NCI-H446 treated with DMSO at 0.1 percent for 48 hours (cell line): ENCODE results near the gene ARSG.

ENCODE experiments used
- DNase-seq: peaks from one replicate; lab custom pipeline; 2025; lab: John Stamatoyannopoulos, UW

ARSG gene

DNA sequence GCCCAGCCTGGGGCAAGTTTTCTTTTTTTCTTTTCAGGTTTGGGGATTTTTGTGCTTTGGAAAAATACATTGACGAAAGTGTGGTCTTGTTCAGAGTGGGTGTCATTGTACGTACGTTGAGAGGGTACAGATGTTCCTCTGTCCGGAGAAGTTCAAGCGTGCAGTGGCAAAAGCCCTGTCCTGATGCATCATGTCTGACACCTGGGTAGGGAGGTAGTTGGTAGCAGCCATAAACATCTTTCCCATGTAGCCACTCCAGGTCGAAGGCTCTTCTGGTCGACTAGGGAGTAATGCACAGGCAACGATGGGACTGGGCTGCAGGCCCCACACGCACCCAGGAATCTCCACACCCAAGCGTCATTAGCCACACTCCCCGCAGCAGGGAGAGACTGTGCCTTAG is 138.6 kb downstream of the ARSG start:
- DNase-seq: no peak

DNA sequence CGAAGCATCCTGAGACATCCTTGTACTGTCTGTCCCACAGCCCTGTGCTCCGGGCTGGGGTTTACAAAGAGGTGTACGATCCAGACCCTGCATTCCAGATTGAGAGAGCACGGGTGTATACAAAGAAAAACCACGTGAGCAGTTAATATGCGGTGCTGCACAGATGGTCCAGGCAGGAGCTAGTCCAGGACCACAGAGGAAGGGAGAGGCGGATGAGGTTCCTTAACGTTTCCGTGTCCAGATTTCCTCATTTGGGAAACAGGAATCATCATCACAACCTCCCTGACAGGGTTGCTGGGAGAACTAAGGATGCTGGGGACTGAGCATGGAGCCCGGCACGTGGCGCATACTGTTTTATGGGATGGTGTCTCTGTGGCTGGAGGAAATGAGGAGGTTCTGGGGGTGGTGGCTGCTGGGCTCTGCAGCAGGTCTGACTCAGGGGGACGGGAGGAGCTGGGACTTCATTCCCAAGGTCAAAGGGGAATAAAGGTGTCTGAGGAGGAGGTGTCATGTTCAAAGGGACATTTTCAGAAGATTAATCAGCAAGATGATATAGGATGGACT is 139.8 kb downstream of the ARSG start:
- DNase-seq: no peak

DNA sequence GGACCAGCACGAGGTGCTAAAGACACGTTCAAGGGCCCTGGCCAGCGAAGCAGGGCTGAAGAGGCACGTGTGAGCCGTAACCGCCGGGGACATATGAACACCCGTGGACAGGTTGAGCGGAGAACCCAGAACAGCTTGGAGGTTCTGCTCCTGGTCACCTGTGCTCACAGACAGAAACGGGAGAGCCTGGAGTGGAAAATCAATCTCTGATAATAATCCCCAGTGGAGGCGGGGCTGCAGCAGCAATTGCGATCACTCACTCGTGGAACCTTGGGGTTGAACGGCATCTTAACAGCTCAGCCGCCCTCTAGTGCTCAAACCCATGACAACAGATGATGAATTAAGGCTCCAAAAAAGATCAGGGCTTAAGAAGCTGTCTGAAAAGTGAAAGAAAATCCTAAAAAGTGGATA is 140.4 kb downstream of the ARSG start:
- DNase-seq: no peak

DNA sequence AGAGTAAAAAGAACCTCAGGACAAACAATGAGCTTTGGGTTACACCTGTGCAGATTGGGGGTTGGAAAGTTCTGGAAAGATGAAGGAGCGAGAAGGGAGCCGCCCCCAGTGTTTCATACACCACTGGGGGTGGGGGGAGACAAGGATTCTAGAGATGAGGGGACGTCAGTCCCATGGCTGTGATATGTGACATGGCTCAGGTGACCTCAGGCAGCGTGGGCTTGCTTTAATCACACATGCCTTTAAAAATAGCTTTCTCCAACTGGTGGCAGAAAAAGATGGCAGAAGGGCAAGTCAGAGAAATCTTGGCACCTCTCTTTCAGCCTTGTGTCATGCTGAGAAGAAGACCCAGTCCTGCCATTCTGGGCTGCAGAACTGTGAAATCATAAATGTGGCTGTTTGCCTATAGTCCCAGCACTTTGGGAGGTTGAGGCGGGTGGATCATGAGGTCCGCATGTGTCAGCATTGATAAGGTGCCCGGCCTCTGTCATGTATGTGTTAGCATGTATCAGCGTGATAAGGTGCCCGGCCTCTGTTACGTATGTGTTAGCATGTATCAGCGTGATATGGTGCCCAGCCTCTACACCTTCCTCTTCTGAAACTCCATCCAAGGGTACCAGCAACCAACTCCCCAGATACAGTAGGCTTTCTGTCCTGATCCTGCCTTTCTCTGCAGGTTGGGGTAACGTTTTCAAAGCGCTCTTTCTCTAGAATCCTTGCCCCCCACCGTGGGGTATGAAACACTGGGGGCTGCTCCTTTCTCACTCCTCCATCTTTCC is 141.0 kb downstream of the ARSG start:
- no peak for DNase-seq

DNA sequence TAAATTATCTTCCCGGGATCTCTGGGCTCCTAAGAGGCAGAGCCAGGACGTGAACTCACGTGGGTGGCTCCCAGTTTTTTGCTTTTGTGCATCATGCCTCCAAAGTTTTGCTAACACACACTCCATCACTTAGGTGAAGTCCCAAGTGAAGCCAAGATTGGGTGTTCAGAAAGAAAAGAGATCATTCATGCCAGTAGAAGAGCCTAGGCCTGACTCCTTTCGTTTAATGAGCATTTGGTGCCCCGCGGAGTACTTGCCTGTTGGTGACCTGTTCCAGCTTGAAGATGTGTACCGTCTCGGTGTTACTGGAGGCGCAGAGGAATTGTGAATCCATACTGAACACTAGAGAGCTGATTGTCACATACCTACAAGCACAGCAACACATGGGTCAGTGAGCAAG is 141.9 kb downstream of the ARSG start:
- no peak for DNase-seq

DNA sequence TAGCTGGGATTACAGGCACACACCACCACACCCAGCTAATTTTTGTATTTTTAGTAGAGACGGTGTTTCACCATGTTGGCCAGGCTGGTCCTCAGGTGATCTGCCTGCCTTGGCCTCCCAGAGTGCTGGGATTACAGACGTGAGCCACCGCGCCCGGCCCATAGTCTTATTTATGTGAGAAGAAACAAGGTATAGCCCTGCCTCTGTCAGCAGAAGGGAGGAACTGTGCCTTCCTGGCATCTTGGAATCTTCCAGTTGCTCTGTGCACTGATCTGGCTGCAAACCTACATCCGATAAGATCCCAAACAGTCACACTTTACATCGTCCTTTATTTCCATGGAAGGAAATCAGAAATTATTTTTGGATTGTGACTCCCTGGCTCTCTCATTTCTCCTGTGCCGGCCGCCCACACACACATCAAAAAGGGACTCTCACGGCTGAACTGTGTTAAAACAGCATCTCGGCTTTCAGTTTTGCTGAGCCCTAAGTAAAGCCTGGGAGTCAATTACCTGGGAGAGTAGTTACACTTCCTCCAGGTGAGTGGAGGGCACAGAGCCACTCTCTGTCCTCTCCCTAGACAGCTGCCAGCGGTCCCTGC is 142.7 kb downstream of the ARSG start:
- DNase-seq: no peak

DNA sequence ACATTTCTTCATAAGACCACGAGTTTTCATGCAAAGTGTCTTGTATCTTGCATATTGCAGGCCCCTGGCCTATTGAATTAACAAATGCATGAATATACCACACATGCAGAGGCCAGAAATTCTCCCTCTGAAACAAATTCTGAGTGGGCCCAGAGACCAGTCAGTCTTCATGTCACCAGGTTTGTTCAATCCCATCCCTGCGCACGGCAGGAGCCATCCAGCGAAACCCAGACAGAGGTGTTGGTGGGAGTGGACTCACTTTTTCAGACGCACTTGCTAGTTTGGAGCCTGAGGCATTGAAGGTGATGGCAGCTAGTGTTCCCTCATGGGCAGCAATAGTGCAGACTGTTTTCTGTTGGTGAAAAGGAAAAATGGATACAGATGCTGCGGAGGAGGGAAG is 144.1 kb downstream of the ARSG start:
- DNase-seq: no peak

DNA sequence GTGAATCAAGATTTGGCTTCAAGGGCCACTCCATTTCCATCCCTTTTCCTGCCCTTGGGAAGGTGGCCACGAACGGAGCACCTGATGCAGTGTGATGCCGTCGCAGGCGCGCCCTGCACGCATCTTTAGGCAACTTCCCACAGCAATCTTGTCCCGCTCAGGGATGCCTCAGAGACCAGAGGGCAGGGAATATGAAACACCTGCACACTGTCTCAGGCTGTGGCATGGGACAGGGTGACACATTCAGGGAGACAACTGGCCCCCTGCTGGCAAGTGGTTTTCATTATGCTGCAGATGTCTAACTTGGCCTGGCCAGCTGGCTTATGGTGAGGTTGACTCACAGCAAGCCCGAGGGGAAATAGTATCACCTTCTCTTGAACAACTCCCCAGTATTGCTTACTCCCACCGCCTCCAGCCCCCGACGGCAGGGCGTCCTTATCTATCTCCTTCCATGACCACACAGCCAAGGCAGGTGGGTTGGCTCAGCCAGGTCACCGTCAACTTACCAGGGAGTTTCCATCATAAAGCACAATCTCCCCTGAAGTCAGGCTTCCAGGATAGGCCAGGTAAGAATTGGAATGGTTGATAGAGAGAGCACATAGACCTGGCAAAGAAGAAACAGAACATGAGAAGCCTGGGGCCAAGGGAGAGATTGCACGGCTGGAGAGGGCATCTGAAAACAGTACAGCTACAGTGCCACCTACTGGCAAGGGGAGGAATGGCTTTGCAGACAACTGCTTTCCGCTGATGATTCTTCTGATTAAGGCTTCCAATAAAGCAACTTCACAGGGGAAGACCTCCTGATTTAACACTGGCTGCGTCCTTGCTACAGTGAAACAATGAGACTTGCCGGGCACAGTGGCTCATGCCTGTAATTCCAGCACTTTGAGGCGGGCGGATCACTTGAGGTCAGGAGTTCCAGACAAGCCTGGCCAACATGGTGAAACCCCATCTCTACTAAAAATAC is 144.9 kb downstream of the ARSG start:
- DNase-seq: peak; percentile 38

DNA sequence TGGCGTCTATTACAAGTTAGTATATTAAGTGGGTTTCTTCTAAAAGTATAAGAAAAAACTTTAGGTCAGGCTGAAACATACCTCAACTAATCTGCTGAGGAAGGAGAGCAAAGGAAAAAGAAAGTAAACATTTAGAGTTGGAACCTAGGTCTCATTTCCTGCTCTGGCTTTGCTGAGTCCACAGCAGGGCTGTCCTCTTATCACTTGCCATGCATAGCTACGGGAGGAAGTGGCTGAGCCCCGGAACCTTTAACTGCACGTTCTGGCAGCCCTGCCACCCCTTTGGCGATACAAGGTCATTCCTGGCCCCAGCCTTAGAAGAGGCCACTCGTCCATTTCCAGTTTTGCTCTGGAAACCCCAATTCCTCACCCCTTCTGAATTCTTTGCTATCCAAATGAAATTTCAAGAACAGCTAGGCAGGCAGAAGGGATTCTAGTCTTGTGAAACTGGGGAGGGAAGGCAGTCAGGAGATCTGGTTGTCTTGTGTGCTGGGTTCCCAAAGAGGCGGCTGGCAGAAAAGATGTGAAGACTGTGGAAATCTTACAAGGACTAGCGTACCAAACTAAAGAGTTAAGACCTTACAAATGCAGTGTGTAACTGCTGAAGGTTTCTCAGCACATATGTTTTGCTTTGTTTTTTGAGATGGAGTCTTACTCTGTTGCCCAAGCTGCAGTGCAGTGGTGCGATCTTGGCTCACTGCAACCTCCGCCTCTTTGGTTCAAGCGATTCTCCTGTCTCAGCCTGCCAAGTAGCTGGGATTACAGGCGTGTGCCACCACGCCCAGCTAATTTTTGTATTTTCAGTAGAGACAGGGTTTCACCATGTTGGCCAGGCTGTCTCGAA is 146.9 kb downstream of the ARSG start:
- DNase-seq: no peak

DNA sequence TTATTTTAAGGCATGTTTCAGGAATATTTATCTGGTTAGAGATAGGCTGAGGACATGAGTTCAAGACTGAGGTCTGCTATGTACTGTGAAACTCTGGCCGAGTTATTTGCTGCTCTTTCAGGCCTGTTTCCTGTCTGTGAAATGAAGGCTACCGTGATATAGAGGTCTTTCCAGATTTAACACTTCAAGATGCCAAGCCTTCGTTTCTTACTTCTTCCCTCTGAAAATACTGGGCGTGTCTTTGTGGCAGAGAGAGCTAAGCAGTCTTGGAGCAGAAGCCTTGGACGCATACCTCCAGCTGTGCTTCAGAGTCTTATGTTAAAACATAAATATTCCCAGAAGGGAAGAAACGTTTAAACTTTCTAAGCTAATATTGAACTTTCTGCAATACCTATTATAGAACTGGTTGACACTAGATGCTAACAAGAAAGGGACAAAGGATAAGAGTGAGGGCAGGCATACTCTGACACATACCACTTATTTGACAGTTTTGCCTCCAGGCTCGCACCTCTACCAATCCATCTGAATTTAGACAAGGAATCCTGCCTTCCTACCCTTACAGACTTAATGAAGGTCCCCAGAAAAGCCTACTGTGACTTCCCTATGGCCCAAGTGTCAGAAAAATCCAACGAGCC is 148.5 kb downstream of the ARSG start:
- DNase-seq: no peak

DNA sequence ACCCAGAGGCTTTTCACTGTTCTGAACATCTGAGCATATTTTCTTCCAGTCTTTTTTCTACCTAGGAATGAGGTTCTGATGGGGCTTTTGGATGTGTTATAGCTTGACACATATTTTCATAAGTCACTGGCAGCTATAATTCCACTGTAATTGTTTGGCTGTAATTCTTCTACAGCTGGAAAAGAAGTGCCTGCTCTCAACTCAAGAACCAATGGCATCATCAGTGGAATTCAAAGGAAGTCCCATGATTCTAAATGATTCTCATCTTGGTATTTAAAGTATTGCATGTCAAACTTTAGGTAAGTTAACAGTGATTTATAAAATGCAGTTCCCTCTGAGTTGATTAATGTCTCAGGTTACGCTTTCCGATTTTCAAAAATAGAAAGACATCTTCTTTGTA is 149.2 kb downstream of the ARSG start:
- no peak for DNase-seq

DNA sequence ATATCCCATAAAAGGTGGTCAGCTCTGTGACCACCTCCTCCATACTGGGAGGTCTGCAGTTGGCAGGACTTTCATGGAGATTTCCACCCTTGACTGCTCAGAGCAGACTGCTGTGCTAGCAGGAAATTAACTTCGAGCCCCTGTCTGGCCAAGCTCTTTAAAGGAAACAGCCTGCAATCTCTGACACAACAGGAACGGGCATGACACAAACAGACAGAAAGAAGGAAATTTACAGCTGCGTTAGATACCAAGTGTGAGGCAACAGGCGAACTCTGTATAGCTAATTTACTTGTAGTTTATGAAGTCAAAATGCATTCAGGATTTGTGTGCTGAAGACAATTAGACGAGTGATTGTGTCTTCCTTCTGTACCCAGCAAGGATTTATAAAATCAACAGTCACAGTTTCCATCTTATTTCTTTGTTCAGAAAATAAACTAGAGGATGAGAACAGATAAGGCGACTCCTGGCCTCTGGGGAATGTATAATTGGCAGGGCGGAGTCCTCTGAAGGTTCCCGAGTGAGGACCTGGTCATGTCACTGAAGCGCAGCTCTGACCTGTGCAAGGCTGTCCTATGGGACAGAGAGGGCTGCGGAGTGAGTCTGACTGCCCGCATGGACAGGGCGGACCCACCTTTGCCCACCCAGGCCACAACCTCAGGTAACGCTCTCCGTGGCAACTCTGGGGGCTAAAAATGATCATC is 149.9 kb downstream of the ARSG start:
- no peak for DNase-seq

DNA sequence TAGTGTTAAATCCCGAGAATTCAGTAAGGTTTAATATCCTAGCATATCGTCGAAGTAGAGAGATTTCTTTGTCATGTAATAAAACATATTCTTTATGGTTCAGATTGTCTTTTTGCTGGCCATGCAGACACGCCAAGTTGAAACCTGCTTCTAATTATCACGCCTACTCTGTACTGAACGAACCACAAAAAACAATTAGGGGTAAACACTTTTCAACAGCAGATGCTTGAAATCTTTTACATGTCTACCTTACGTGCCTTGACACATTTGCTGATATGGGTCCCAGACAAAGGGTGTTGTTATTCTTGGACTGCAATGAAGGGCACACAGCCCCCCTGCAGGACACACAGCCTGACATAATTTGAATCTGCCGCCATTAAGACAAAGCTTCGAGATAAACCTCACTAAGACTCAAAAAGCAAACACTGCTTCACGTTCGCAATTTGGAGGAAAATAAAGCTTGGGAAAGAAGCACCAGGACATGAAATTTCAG is 152.7 kb downstream of the ARSG start:
- DNase-seq: no peak

DNA sequence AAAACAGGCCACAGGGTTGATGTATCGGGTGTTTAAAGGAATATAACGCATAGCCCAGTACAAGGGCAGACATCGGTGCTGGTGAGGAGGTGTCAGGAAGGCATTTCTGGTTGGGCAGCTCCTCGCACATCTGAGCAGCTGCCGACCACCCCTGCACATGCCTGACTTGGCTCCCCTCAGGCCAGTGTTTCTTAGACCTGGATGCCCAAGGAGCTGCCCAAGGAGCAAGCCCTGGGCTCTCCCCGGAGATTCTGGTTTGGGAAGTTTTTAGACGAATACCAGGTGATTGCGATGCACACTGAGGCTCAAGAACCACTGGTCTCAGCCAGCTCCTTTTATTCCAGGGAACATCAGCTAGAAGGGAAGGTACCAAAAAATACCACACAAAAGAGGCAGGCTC is 154.4 kb downstream of the ARSG start:
- DNase-seq: no peak

DNA sequence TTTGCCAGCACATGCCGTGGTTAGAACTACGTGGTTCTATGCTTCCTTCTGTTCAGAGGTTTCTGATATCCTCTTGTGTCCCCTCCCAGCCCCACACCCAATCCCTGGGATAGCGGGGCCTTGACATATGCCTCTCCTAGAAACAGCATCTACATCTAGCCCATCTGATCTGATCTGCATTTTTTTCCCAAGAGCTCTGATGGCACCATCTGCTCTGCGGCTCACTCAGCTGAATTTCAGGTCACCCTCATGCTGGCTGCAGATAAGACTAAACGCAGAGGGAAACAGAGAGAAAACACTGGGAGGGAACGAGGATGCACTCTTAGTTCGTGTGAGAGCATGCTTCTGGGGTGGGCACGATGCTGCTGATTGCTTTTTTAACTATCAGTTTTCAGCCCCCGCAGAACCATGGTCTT is 155.3 kb downstream of the ARSG start:
- DNase-seq: peak; percentile 5

DNA sequence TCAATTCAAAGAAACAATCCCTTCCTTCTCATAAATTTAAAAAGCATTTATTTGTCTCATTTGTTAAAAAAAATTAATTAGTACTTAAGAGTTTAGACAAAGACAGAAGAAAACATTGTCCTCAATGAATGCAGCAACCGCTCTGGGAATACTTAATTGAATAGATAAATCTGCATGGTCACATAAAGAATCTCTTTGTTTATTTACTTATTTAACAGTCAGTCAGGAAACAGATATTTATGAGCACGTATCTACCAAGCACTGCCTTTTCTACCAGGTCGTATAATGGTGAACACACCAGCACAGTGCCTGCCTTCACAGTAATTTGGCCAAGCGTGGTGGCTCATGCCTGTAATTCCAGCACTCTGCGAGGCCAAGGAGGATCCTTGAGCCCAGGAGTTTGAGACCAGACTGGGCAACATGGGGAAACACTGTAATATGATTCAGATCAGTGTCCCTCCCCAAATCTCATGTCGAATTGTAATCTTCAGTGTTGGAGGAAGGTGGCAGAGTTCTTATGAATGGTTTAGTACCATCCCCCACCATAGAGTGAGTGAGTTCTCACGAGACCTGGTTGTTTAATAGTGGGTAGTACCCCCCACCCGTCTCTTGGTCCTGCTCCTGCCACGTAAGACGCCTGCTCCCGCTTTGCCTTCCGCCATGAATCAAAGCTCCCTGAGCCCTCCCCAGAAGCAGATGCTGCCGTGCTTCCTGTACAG is 157.9 kb downstream of the ARSG start:
- DNase-seq: no peak

DNA sequence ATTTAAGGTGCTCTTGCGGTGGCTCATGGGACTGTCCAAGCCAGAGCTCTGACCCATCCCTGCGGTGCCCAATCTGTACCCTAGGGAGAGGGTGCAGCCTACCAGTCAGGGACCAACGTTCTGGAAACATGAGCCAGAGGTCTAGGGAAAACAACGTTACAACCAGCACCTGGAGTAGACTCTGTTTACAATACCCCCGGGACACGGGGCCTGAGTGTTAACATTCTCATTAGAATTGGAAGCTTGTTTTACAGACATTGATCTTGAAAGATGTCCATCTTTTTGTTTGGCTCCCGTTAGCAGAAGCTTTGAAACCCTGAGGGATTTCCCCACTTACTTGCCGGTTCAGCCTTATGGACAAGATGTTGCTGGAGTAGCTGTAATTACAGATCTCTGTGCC is 159.1 kb downstream of the ARSG start:
- DNase-seq: no peak

DNA sequence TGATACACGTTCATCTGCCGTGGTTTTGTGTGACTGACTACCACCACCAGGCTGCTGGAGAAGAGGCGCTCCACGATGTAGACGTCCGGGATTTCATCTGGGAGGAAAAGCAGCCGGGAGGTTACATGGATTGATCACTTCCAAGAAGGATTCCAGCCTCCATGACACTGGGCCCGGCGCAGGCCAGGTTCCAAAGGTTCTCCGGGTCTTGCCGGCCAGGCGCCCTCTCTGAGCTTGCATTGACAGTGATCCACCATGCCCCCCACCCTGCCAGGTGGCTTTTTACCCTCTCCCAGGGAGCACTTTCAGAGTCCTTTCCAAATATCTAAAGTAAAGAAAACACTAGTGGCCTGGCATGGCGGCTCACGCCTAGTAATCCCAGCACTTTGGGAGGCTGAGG is 159.5 kb downstream of the ARSG start:
- no peak for DNase-seq

DNA sequence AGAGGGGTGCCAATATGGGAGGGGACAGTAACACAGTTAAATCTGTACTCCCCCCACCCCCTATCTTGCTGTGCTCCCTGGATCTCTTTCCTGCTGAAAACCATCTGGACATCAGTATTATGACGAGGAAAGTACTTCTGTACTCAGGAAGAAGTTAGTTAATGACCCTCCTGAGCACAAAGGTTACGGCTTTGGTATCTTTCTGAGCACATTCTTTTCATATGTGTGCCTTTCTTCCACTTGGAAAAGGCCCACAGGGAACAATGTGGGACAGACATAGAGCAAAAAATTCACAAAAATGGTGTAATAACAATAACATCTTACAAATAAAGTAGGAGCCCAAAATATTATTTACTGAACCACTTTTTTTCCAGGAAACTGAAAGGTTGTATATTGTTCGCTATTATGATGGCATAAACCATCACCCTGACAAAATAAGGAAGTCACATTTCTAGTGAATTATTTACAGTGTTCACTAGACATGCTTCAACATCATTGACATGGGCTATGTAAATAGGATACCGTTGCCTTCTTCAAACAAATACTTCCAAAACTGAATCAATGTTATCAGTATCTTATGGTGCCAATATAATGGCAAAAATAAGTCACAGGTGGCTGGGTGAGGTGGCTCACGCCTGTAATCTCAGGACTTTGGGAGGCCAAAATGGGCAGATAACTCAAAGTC is 160.5 kb downstream of the ARSG start:
- no peak for DNase-seq
